Measurements from ENCODE around the gene GOSR1.

GRCh38 chr17:30449480-30449879 lies 27.7 kb upstream of the GOSR1 start:
- no peak for TF ChIP-seq CTCF (IDR thresholded peaks at IDR 0.05)
- TF ChIP-seq POLR2A (IDR thresholded peaks at IDR 0.05), result no peak
